HCT116 (cell line): Measurements from ENCODE around the gene UCHL5. TPM values are rescaled to one million over a fixed set of nuclear protein-coding genes. Genes with fewer than 3 reads are reported as not detected.
A peak's percentile ranks its signal among the peaks of the same experiment; 100 is the strongest.

Experiments
- ATAC-seq: fragments of 200-7000 bp; cut with Tn5 transposase; 2 replicates; pipeline ENCODE4 v1.9.1; 2020; ENCODE audit warnings: mild to moderate bottlenecking, moderate library complexity
- BruUV-seq: library from RNA; stranded (reverse); fragments of 400-500 nt; replicated peaks from 2 replicates; lab custom pipeline; 2021; lab: Mats Ljungman, UMichigan
- CTCF ChIA-PET: fragments of 300-600 bp; sonication (Branson Sonifier 250); formaldehyde crosslinking; loops from one replicate; lab custom pipeline; 2021; ENCODE audit warnings: antibody characterized with exemption; lab: Charles Lee
- POLR2A ChIA-PET: fragments of 300-600, 350-600 bp; sonication (Branson Sonifier 250); formaldehyde crosslinking; loops from one replicate; lab custom pipeline; 2021; ENCODE audit warnings: antibody characterized with exemption; lab: Charles Lee
- RAD21 ChIA-PET, 2 experiments: fragments of 300-600 bp; sonication (Branson Sonifier 250); formaldehyde crosslinking; loops; one replicate each; lab custom pipeline; 2023; ENCODE audit warnings: low total read pairs in 2 of 2; ENCODE audit not compliant: uncharacterized antibody in 2 of 2, unreplicated experiment in 2 of 2, low non-redundant PET in 1 of 2; lab: Charles Lee
- DNase-seq: peaks from one replicate; pipeline ENCODE4 v3.0.0-alpha.2; 2010; ENCODE audit warnings: low read depth, low spot score
- H2AFZ ChIP-seq: fragments of 200-600 bp; shearing (Covaris generic), sonication (generic); 2 replicates; pipeline ENCODE4 v1.6.1; 2017; ENCODE audit warnings: low read depth, mixed run types, mixed read lengths, antibody characterized with exemption, low read length; ENCODE audit not compliant: poor library complexity, severe bottlenecking
- H3K27ac ChIP-seq: 2 replicates; pipeline ENCODE4 v1.5.1; 2012; ENCODE audit warnings: low read depth, low read length
- H3K27me3 ChIP-seq: fragments of 200-600 bp; sonication (generic); 2 replicates; pipeline ENCODE4 v1.6.1; 2016; ENCODE audit warnings: mixed run types, low read length, mixed read lengths; ENCODE audit not compliant: insufficient read depth
- H3K36me3 ChIP-seq, 2 experiments: fragments of 200-500 bp in 1 of 2; fragments of 200-600 bp in 1 of 2; sonication (Bioruptor generic) in 1 of 2; sonication (generic) in 1 of 2; 2 replicates each; pipeline versions ENCODE4 v1.5.1 to v1.6.1; 2014 to 2016; ENCODE audit warnings: low read length in 2 of 2, inconsistent platforms in 1 of 2, mixed read lengths in 1 of 2, mixed run types in 1 of 2; ENCODE audit not compliant: insufficient read depth in 2 of 2, control insufficient read depth in 1 of 2
- H3K4me1 ChIP-seq, 2 experiments: fragments of 200-600 bp in 1 of 2; sonication (generic) in 1 of 2; 2 replicates each; pipeline versions ENCODE4 v1.5.1 to v1.6.1; 2012 to 2017; ENCODE audit warnings: low read length in 2 of 2, inconsistent platforms in 1 of 2, mild to moderate bottlenecking in 1 of 2, mixed read lengths in 1 of 2, mixed run types in 1 of 2, moderate library complexity in 1 of 2; ENCODE audit not compliant: insufficient read depth in 2 of 2, control insufficient read depth in 1 of 2
- H3K4me2 ChIP-seq: fragments of 200-600 bp; sonication (generic); 2 replicates; pipeline ENCODE4 v1.6.1; 2017; ENCODE audit warnings: mixed run types, low read length, mixed read lengths
- H3K4me3 ChIP-seq, 2 experiments: fragments of 200-600 bp in 1 of 2; sonication (generic) in 1 of 2; replicated peaks in 1 of 2; 2 replicates each; pipeline ENCODE4 v1.5.1; 2011 to 2016; ENCODE audit warnings: low read length in 2 of 2, control low read depth in 1 of 2, low read depth in 1 of 2, mild to moderate bottlenecking in 1 of 2, mixed read lengths in 1 of 2, mixed run types in 1 of 2
- H3K79me2 ChIP-seq: fragments of 200-600 bp; sonication (generic); 2 replicates; pipeline ENCODE4 v1.6.1; 2017; ENCODE audit warnings: mild to moderate bottlenecking, mixed run types, low read length, moderate library complexity, mixed read lengths; ENCODE audit not compliant: insufficient read depth
- H3K9ac ChIP-seq: fragments of 200-600 bp; sonication (generic); 2 replicates; pipeline ENCODE4 v1.6.1; 2016; ENCODE audit warnings: low read length, mixed read lengths
- H3K9me2 ChIP-seq: fragments of 200-600 bp; sonication (generic), shearing (Covaris generic); 2 replicates; pipeline ENCODE4 v1.6.1; 2017; ENCODE audit warnings: mixed run types, mild to moderate bottlenecking, moderate library complexity; ENCODE audit not compliant: insufficient read depth
- H3K9me3 ChIP-seq, 2 experiments: fragments of 200-500 bp in 1 of 2; fragments of 200-600 bp in 1 of 2; sonication (Bioruptor generic) in 1 of 2; sonication (generic) in 1 of 2; 2 replicates each; pipeline ENCODE4 v1.6.1; 2014 to 2017; ENCODE audit warnings: low read length in 2 of 2, mixed read lengths in 2 of 2, inconsistent platforms in 1 of 2, low read depth in 1 of 2, mild to moderate bottlenecking in 1 of 2, mixed run types in 1 of 2, moderate library complexity in 1 of 2; ENCODE audit not compliant: control insufficient read depth in 1 of 2, insufficient read depth in 1 of 2
- H4K20me1 ChIP-seq: fragments of 200-600 bp; sonication (generic), shearing (Covaris generic); 2 replicates; pipeline ENCODE4 v1.6.1; 2017; ENCODE audit warnings: mixed run types, mild to moderate bottlenecking, moderate library complexity; ENCODE audit not compliant: insufficient read depth
- CBX3 ChIP-seq: IDR thresholded peaks from 2 replicates; pipeline ENCODE4 v1.6.1; 2012; ENCODE audit warnings: low read depth
- CEBPB ChIP-seq: IDR thresholded peaks from 2 replicates; pipeline ENCODE4 v1.6.1; 2012; ENCODE audit warnings: low read depth
- CTCF ChIP-seq, 3 experiments: fragments of 200-600 bp in 1 of 3; sonication (generic) in 1 of 3; IDR thresholded peaks in 2 of 3; conservative IDR thresholded peaks in 1 of 3; 2 replicates each; pipeline ENCODE4 v1.5.1; 2012 to 2017; ENCODE audit warnings: low read depth in 2 of 3, low read length in 2 of 3, antibody characterized with exemption in 1 of 3, borderline replicate concordance in 1 of 3, control low read depth in 1 of 3, mild to moderate bottlenecking in 1 of 3, mixed read lengths in 1 of 3, mixed run types in 1 of 3, moderate library complexity in 1 of 3; ENCODE audit not compliant: insufficient read depth in 1 of 3
- EZH2 ChIP-seq: fragments of 200-600 bp; sonication (generic); IDR thresholded peaks from 2 replicates; pipeline ENCODE4 v1.6.1; 2017; ENCODE audit warnings: antibody characterized with exemption, mixed run types
- FOSL1 ChIP-seq: IDR thresholded peaks from 2 replicates; pipeline ENCODE4 v1.6.1; 2012; ENCODE audit warnings: low read depth
- JUND ChIP-seq: IDR thresholded peaks from 2 replicates; pipeline ENCODE4 v1.6.1; 2012
- POLR2A ChIP-seq: IDR thresholded peaks from 2 replicates; pipeline ENCODE4 v1.7.0; 2011; ENCODE audit warnings: borderline replicate concordance; ENCODE audit not compliant: insufficient read depth, insufficient read length; ENCODE audit errors: extremely low read depth
- POLR2AphosphoS5 ChIP-seq: IDR thresholded peaks from 2 replicates; pipeline ENCODE4 v1.6.1; 2011; ENCODE audit warnings: mild to moderate bottlenecking, low read depth, low read length, moderate library complexity
- RAD21 ChIP-seq: IDR thresholded peaks from 2 replicates; pipeline ENCODE4 v1.6.1; 2012; ENCODE audit warnings: low read depth, mild to moderate bottlenecking
- REST ChIP-seq: IDR thresholded peaks from 2 replicates; pipeline ENCODE4 v1.6.1; 2012; ENCODE audit warnings: low read depth
- SIN3A ChIP-seq: IDR thresholded peaks from 2 replicates; pipeline ENCODE4 v1.6.1; 2012; ENCODE audit warnings: low read depth
- SP1 ChIP-seq: IDR thresholded peaks from 2 replicates; pipeline ENCODE4 v1.6.1; 2012; ENCODE audit warnings: low read depth
- SRF ChIP-seq: IDR thresholded peaks from 2 replicates; pipeline ENCODE4 v1.6.1; 2012; ENCODE audit warnings: low read depth
- TCF7L2 ChIP-seq: IDR thresholded peaks from 2 replicates; pipeline ENCODE4 v1.7.0; 2011; ENCODE audit warnings: borderline replicate concordance, inconsistent platforms; ENCODE audit not compliant: insufficient read depth, insufficient read length; ENCODE audit errors: extremely low read depth
- YY1 ChIP-seq: IDR thresholded peaks from 2 replicates; pipeline ENCODE4 v1.6.1; 2011; ENCODE audit warnings: low read length, low read depth, moderate library complexity, mild to moderate bottlenecking; ENCODE audit not compliant: insufficient replicate concordance; ENCODE audit errors: extremely low read depth
- ZFX ChIP-seq: fragments of 450-650 bp; IDR thresholded peaks from 2 replicates; pipeline ENCODE4 v1.6.1; 2017
- intact Hi-C: fragments of 100-400 bp; cut with micrococcal nuclease; formaldehyde crosslinking; loops from 2 replicates; pipeline ENCODE4 v1.10.0; 2022
- total RNA-seq: library from RNA; stranded (reverse); gene quantifications from one replicate; pipeline ENCODE4 v1.2.1, GENCODE V29; 2021; ENCODE audit not compliant: unreplicated experiment

The UCHL5 gene
- total RNA-seq, 1 experiment from 2014 or later = 75.8 TPM

GRCh38 chr1:192998536-192998935 lies 60.6 kb downstream of the UCHL5 start:
- Histone ChIP-seq H3K27ac (no peak overlapping the region), H3K79me2 (peaks cover 25% of the 10 kb centered on the region), H3K4me2 (no peak overlapping the region), H3K4me3 (no peak overlapping the region), H3K27me3 (no peaks in the 10 kb centered on the region), H3K36me3 (peaks cover 0 to 56% of the 10 kb centered on the region in 2 experiments; a peak in 3 of 4 replicates), H3K4me1 (no peaks in the 10 kb centered on the region), H4K20me1 (no peaks in the 10 kb centered on the region), H3K9ac (no peak overlapping the region), H3K9me2 (no peaks in the 10 kb centered on the region; the same call in 1 of the 2 replicates), H3K9me3 (no peaks in the 10 kb centered on the region), H2AFZ (no peak overlapping the region)
- RAD21 ChIA-PET = no interaction called here
- CTCF ChIA-PET = interaction anchor here (1.0 kb wide), 1 partner anchor 11 kb away, joined by 3 read pairs; no protein-coding TSS in a partner anchor
- POLR2A ChIA-PET = no interaction called here
- no TSS peak for BruUV-seq
- DNase-seq = no peak
- ATAC-seq = peak; percentile 85
- peak; percentile 24; the same call in 1 of the 2 replicates for TF ChIP-seq CBX3
- peak; percentile 23 for TF ChIP-seq TCF7L2
- TF ChIP-seq CTCF (IDR thresholded peaks at IDR 0.05 in 2 of 3, conservative IDR thresholded peaks at IDR 0.05 in 1 of 3; ENCODE audit: borderline replicate concordance in 1 of 3, insufficient read depth in 1 of 3, low read depth in 2 of 3, low read length in 2 of 3) = peak; percentile 14 to 83 (median 71); a peak in 5 of 6 replicates
- TF ChIP-seq RAD21 = peak; percentile 39; the same call in 1 of the 2 replicates
- TF ChIP-seq POLR2AphosphoS5 = no peak
- intact Hi-C loops = no loop called here

GRCh38 chr1:192994141-192994540 lies 65.0 kb downstream of the UCHL5 start:
- RAD21 ChIA-PET = no interaction called here
- no TSS peak for BruUV-seq
- DNase-seq (no peak), ATAC-seq (no peak)
- no peaks in the 10 kb centered on the region for H3K9me2 ChIP-seq
- no peak overlapping the region for H3K4me3 ChIP-seq
- CTCF ChIA-PET = no interaction called here
- no peaks in the 10 kb centered on the region for H3K27me3 ChIP-seq
- no peak overlapping the region for H3K9ac ChIP-seq
- H4K20me1 ChIP-seq = no peaks in the 10 kb centered on the region
- no peak overlapping the region for H2AFZ ChIP-seq
- no peak overlapping the region for H3K27ac ChIP-seq
- H3K9me3 ChIP-seq = no peaks in the 10 kb centered on the region
- intact Hi-C loops = no loop called here
- H3K4me2 ChIP-seq = no peak overlapping the region
- H3K36me3 ChIP-seq = peaks cover 0 to 36% of the 10 kb centered on the region in 2 experiments; a peak in 3 of 4 replicates
- peaks cover 22% of the 10 kb centered on the region for H3K79me2 ChIP-seq
- H3K4me1 ChIP-seq = no peaks in the 10 kb centered on the region
- POLR2A ChIA-PET = no interaction called here
- TF ChIP-seq TCF7L2 (no peak), ZFX (no peak), EZH2 (no peak), CBX3 (no peak), SRF (no peak), YY1 (no peak), SP1 (no peak), FOSL1 (no peak), RAD21 (no peak), REST (no peak), POLR2A (no peak), POLR2AphosphoS5 (no peak), JUND (no peak), CEBPB (no peak), SIN3A (no peak)
